HCT116 (cell line): Measurements from ENCODE around the gene SYNPR. TPM values are rescaled to one million over a fixed set of nuclear protein-coding genes. Genes with fewer than 3 reads are reported as not detected.

ENCODE experiments used
- ATAC-seq: fragments of 200-7000 bp; cut with Tn5 transposase; 2 replicates; pipeline ENCODE4 v1.9.1; 2020; ENCODE audit warnings: mild to moderate bottlenecking, moderate library complexity
- BruUV-seq: library from RNA; stranded (reverse); fragments of 400-500 nt; replicated peaks from 2 replicates; lab custom pipeline; 2021; lab: Mats Ljungman, UMichigan
- CTCF ChIA-PET: fragments of 300-600 bp; sonication (Branson Sonifier 250); formaldehyde crosslinking; loops from one replicate; lab custom pipeline; 2021; ENCODE audit warnings: antibody characterized with exemption; lab: Charles Lee
- POLR2A ChIA-PET: fragments of 300-600, 350-600 bp; sonication (Branson Sonifier 250); formaldehyde crosslinking; loops from one replicate; lab custom pipeline; 2021; ENCODE audit warnings: antibody characterized with exemption; lab: Charles Lee
- RAD21 ChIA-PET, 2 experiments: fragments of 300-600 bp; sonication (Branson Sonifier 250); formaldehyde crosslinking; loops; one replicate each; lab custom pipeline; 2023; ENCODE audit warnings: low total read pairs in 2 of 2; ENCODE audit not compliant: uncharacterized antibody in 2 of 2, unreplicated experiment in 2 of 2, low non-redundant PET in 1 of 2; lab: Charles Lee
- DNase-seq: peaks from one replicate; pipeline ENCODE4 v3.0.0-alpha.2; 2010; ENCODE audit warnings: low read depth, low spot score
- H2AFZ ChIP-seq: fragments of 200-600 bp; shearing (Covaris generic), sonication (generic); 2 replicates; pipeline ENCODE4 v1.6.1; 2017; ENCODE audit warnings: low read depth, mixed run types, mixed read lengths, antibody characterized with exemption, low read length; ENCODE audit not compliant: poor library complexity, severe bottlenecking
- H3K27ac ChIP-seq: 2 replicates; pipeline ENCODE4 v1.5.1; 2012; ENCODE audit warnings: low read depth, low read length
- H3K27me3 ChIP-seq: fragments of 200-600 bp; sonication (generic); 2 replicates; pipeline ENCODE4 v1.6.1; 2016; ENCODE audit warnings: mixed run types, low read length, mixed read lengths; ENCODE audit not compliant: insufficient read depth
- H3K36me3 ChIP-seq, 2 experiments: fragments of 200-500 bp in 1 of 2; fragments of 200-600 bp in 1 of 2; sonication (Bioruptor generic) in 1 of 2; sonication (generic) in 1 of 2; 2 replicates each; pipeline versions ENCODE4 v1.5.1 to v1.6.1; 2014 to 2016; ENCODE audit warnings: low read length in 2 of 2, inconsistent platforms in 1 of 2, mixed read lengths in 1 of 2, mixed run types in 1 of 2; ENCODE audit not compliant: insufficient read depth in 2 of 2, control insufficient read depth in 1 of 2
- H3K4me1 ChIP-seq, 2 experiments: fragments of 200-600 bp in 1 of 2; sonication (generic) in 1 of 2; 2 replicates each; pipeline versions ENCODE4 v1.5.1 to v1.6.1; 2012 to 2017; ENCODE audit warnings: low read length in 2 of 2, inconsistent platforms in 1 of 2, mild to moderate bottlenecking in 1 of 2, mixed read lengths in 1 of 2, mixed run types in 1 of 2, moderate library complexity in 1 of 2; ENCODE audit not compliant: insufficient read depth in 2 of 2, control insufficient read depth in 1 of 2
- H3K4me2 ChIP-seq: fragments of 200-600 bp; sonication (generic); 2 replicates; pipeline ENCODE4 v1.6.1; 2017; ENCODE audit warnings: mixed run types, low read length, mixed read lengths
- H3K4me3 ChIP-seq, 2 experiments: fragments of 200-600 bp in 1 of 2; sonication (generic) in 1 of 2; replicated peaks in 1 of 2; 2 replicates each; pipeline ENCODE4 v1.5.1; 2011 to 2016; ENCODE audit warnings: low read length in 2 of 2, control low read depth in 1 of 2, low read depth in 1 of 2, mild to moderate bottlenecking in 1 of 2, mixed read lengths in 1 of 2, mixed run types in 1 of 2
- H3K79me2 ChIP-seq: fragments of 200-600 bp; sonication (generic); 2 replicates; pipeline ENCODE4 v1.6.1; 2017; ENCODE audit warnings: mild to moderate bottlenecking, mixed run types, low read length, moderate library complexity, mixed read lengths; ENCODE audit not compliant: insufficient read depth
- H3K9ac ChIP-seq: fragments of 200-600 bp; sonication (generic); 2 replicates; pipeline ENCODE4 v1.6.1; 2016; ENCODE audit warnings: low read length, mixed read lengths
- H3K9me2 ChIP-seq: fragments of 200-600 bp; sonication (generic), shearing (Covaris generic); 2 replicates; pipeline ENCODE4 v1.6.1; 2017; ENCODE audit warnings: mixed run types, mild to moderate bottlenecking, moderate library complexity; ENCODE audit not compliant: insufficient read depth
- H3K9me3 ChIP-seq, 2 experiments: fragments of 200-500 bp in 1 of 2; fragments of 200-600 bp in 1 of 2; sonication (Bioruptor generic) in 1 of 2; sonication (generic) in 1 of 2; 2 replicates each; pipeline ENCODE4 v1.6.1; 2014 to 2017; ENCODE audit warnings: low read length in 2 of 2, mixed read lengths in 2 of 2, inconsistent platforms in 1 of 2, low read depth in 1 of 2, mild to moderate bottlenecking in 1 of 2, mixed run types in 1 of 2, moderate library complexity in 1 of 2; ENCODE audit not compliant: control insufficient read depth in 1 of 2, insufficient read depth in 1 of 2
- H4K20me1 ChIP-seq: fragments of 200-600 bp; sonication (generic), shearing (Covaris generic); 2 replicates; pipeline ENCODE4 v1.6.1; 2017; ENCODE audit warnings: mixed run types, mild to moderate bottlenecking, moderate library complexity; ENCODE audit not compliant: insufficient read depth
- ATF3 ChIP-seq: IDR thresholded peaks from 2 replicates; pipeline ENCODE4 v1.6.1; 2012
- CBX3 ChIP-seq: IDR thresholded peaks from 2 replicates; pipeline ENCODE4 v1.6.1; 2012; ENCODE audit warnings: low read depth
- CEBPB ChIP-seq: IDR thresholded peaks from 2 replicates; pipeline ENCODE4 v1.6.1; 2012; ENCODE audit warnings: low read depth
- CTCF ChIP-seq, 3 experiments: fragments of 200-600 bp in 1 of 3; sonication (generic) in 1 of 3; IDR thresholded peaks in 2 of 3; conservative IDR thresholded peaks in 1 of 3; 2 replicates each; pipeline ENCODE4 v1.5.1; 2012 to 2017; ENCODE audit warnings: low read depth in 2 of 3, low read length in 2 of 3, antibody characterized with exemption in 1 of 3, borderline replicate concordance in 1 of 3, control low read depth in 1 of 3, mild to moderate bottlenecking in 1 of 3, mixed read lengths in 1 of 3, mixed run types in 1 of 3, moderate library complexity in 1 of 3; ENCODE audit not compliant: insufficient read depth in 1 of 3
- EGR1 ChIP-seq: IDR thresholded peaks from 2 replicates; pipeline ENCODE4 v1.6.1; 2012; ENCODE audit warnings: low read depth
- EZH2 ChIP-seq: fragments of 200-600 bp; sonication (generic); IDR thresholded peaks from 2 replicates; pipeline ENCODE4 v1.6.1; 2017; ENCODE audit warnings: antibody characterized with exemption, mixed run types
- FOSL1 ChIP-seq: IDR thresholded peaks from 2 replicates; pipeline ENCODE4 v1.6.1; 2012; ENCODE audit warnings: low read depth
- JUND ChIP-seq: IDR thresholded peaks from 2 replicates; pipeline ENCODE4 v1.6.1; 2012
- MAX ChIP-seq: IDR thresholded peaks from 2 replicates; pipeline ENCODE4 v1.6.1; 2012
- SIN3A ChIP-seq: IDR thresholded peaks from 2 replicates; pipeline ENCODE4 v1.6.1; 2012; ENCODE audit warnings: low read depth
- SRF ChIP-seq: IDR thresholded peaks from 2 replicates; pipeline ENCODE4 v1.6.1; 2012; ENCODE audit warnings: low read depth
- YY1 ChIP-seq: IDR thresholded peaks from 2 replicates; pipeline ENCODE4 v1.6.1; 2011; ENCODE audit warnings: low read length, low read depth, moderate library complexity, mild to moderate bottlenecking; ENCODE audit not compliant: insufficient replicate concordance; ENCODE audit errors: extremely low read depth
- ZBTB33 ChIP-seq: IDR thresholded peaks from 2 replicates; pipeline ENCODE4 v1.6.1; 2011; ENCODE audit warnings: mild to moderate bottlenecking, low read length, moderate library complexity; ENCODE audit not compliant: insufficient replicate concordance; ENCODE audit errors: extremely low read depth
- ZFX ChIP-seq: fragments of 450-650 bp; IDR thresholded peaks from 2 replicates; pipeline ENCODE4 v1.6.1; 2017
- ZNF274 ChIP-seq: fragments of 200-500 bp; sonication (Bioruptor generic); IDR thresholded peaks from 2 replicates; pipeline ENCODE4 v1.6.1; 2014; ENCODE audit warnings: mild to moderate bottlenecking, low read depth, low read length, inconsistent platforms
- intact Hi-C: fragments of 100-400 bp; cut with micrococcal nuclease; formaldehyde crosslinking; loops from 2 replicates; pipeline ENCODE4 v1.10.0; 2022
- total RNA-seq: library from RNA; stranded (reverse); gene quantifications from one replicate; pipeline ENCODE4 v1.2.1, GENCODE V29; 2021; ENCODE audit not compliant: unreplicated experiment

The SYNPR gene
- total RNA-seq, 1 experiment from 2014 or later, result not detected

GRCh38 chr3:63477494-63478129 is 199.5 kb downstream of the SYNPR start:
- Histone ChIP-seq H3K79me2 (no peaks in the 10 kb centered on the region), H3K4me1 (no peaks in the 10 kb centered on the region), H2AFZ (no peak overlapping the region), H3K36me3 (no peaks in the 10 kb centered on the region), H3K27me3 (no peaks in the 10 kb centered on the region; the same call in 1 of the 2 replicates), H4K20me1 (no peaks in the 10 kb centered on the region), H3K27ac (no peak overlapping the region), H3K4me3 (no peak overlapping the region), H3K9ac (no peak overlapping the region), H3K9me3 (no peaks in the 10 kb centered on the region), H3K4me2 (no peak overlapping the region), H3K9me2 (no peaks in the 10 kb centered on the region)
- TF ChIP-seq ATF3, result no peak
- no peak for TF ChIP-seq YY1
- no peak for TF ChIP-seq FOSL1
- no TSS peak for BruUV-seq
- ChIA-PET CTCF (no interaction called here), POLR2A (no interaction called here), RAD21 (no interaction called here)
- ATAC-seq, result no peak
- intact Hi-C loops, result no loop called here
- no peak for DNase-seq

- Histone ChIP-seq H3K9ac (no peak overlapping the region), H3K9me2 (no peaks in the 10 kb centered on the region), H2AFZ (no peak overlapping the region), H3K4me3 (no peak overlapping the region), H3K4me1 (no peaks in the 10 kb centered on the region), H4K20me1 (no peaks in the 10 kb centered on the region), H3K36me3 (no peaks in the 10 kb centered on the region), H3K27ac (no peak overlapping the region), H3K9me3 (no peaks in the 10 kb centered on the region), H3K27me3 (no peaks in the 10 kb centered on the region; the same call in 1 of the 2 replicates), H3K4me2 (no peak overlapping the region), H3K79me2 (no peaks in the 10 kb centered on the region)
- ChIA-PET CTCF (no interaction called here), POLR2A (no interaction called here), RAD21 (interaction anchor here in 1 of 2 experiments (0.6 kb wide), 1 partner anchor 188 kb away, joined by 3 read pairs; no protein-coding TSS in a partner anchor)
- intact Hi-C loops, result no loop called here
- BruUV-seq, result no TSS peak
- no peak for ATAC-seq
- no peak for DNase-seq
- no peak for TF ChIP-seq ZNF274
- no peak for TF ChIP-seq FOSL1
- no peak for TF ChIP-seq SRF
- no peak for TF ChIP-seq EGR1
- TF ChIP-seq ATF3, result no peak
- TF ChIP-seq CTCF (IDR thresholded peaks at IDR 0.05 in 2 of 3, conservative IDR thresholded peaks at IDR 0.05 in 1 of 3; ENCODE audit: borderline replicate concordance in 1 of 3, insufficient read depth in 1 of 3, low read depth in 2 of 3, low read length in 2 of 3), result no peak
- TF ChIP-seq YY1, result no peak
- TF ChIP-seq ZBTB33, result no peak
- no peak for TF ChIP-seq MAX
- TF ChIP-seq JUND, result no peak
- TF ChIP-seq EZH2, result no peak
- TF ChIP-seq SIN3A, result no peak
- no peak for TF ChIP-seq ZFX
- no peak for TF ChIP-seq CEBPB
- TF ChIP-seq CBX3, result no peak
Measured at GRCh38 chr3:63478990-63479660, 201.0 kb downstream of the SYNPR start.
